ENCODE results near the gene SDK1.

Gene SDK1

DNA sequence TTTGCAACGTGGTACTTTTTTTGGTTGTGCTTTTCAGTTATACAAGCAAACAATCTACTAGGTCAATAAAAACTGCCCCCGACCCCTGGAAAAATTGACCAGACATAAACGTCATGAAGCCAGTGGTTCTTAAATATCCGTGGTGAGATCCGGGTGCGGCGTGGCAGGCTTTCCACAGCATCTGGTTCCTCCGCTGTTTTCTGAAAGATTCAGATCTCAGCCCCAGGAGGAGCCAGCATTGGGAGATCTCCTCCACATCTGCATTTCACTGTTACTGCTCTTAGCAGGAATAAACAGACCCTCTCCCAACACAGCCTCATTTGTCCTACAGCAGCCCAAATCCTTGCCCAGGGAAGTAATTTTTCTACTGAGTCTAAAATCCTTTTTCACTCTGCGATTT, 716.7 kb downstream of the SDK1 start:
- H3K4me1 Mint-ChIP-seq: no peaks in the 10 kb centered on the region
- ATAC-seq (no peak), DNase-seq (no peak)
- peaks cover 6% of the 10 kb centered on the region for H3K27me3 Mint-ChIP-seq
- no peak overlapping the region for H3K4me3 Mint-ChIP-seq
- peaks cover 3% of the 10 kb centered on the region for H3K36me3 Mint-ChIP-seq (ENCODE audit: low read depth)
- H3K9me3 Mint-ChIP-seq: peaks cover 9% of the 10 kb centered on the region
- H3K27ac Mint-ChIP-seq: no peak overlapping the region

DNA sequence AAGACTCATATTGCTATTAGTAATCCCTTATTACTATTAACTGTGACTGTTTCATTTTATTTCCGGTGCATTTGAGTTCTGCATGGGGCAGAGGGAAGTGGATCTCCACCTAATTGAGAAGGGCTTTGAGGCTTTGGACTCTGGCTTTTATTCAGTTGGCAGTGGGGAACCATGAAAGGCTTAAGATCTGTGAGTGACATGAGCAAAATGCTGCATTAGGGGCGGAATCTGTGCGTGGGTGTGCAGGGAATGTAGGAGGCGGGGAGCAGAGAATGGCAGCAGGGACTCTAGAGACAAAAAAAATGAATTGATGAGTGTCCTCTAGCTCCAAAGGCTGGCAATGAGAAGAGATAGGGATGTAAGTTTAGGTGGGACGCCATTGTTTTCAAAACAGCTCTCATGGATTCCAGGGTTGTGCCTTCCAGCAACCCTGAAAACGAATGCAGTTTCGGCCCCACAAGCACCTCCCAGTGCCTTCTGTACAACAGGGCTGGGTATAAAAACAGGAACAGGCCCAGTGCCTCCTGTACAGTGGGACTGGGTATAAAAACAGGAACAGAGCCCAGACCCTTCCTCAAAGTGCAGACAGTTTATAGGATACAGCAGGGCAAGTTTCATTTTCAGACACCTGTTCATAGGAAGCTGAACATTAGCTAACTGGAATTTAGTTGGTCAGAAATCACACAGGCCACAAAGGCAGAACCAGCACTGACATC, 717.7 kb downstream of the SDK1 start:
- H3K27me3 Mint-ChIP-seq: peaks cover 6% of the 10 kb centered on the region
- H3K4me3 Mint-ChIP-seq: no peak overlapping the region
- H3K27ac Mint-ChIP-seq: no peak overlapping the region
- peaks cover 9% of the 10 kb centered on the region for H3K9me3 Mint-ChIP-seq
- peaks cover 3% of the 10 kb centered on the region for H3K36me3 Mint-ChIP-seq (ENCODE audit: low read depth)
- H3K4me1 Mint-ChIP-seq: no peaks in the 10 kb centered on the region
- ATAC-seq (no peak), DNase-seq (no peak)

DNA sequence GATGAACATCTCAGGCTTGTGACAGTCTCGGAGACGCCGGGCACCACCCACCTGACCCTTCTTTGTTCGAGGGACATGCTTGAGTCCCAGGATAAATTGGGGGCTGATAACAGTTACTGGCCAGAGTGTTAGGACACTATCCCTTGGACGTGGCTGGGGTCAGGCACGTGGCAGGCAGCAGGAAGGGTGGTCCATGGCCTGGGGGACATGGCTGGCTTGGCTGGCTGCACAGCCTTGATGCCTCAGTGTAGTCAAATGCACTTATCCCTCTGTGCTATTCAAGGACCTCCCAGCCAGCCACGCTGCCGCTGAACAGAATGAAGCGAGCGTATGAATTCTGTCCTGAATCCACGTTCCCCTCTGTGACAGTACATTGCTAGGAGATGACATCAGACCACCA, 719.0 kb downstream of the SDK1 start:
- H3K36me3 Mint-ChIP-seq (ENCODE audit: low read depth): peaks cover 3% of the 10 kb centered on the region
- H3K4me3 Mint-ChIP-seq: no peak overlapping the region
- H3K4me1 Mint-ChIP-seq: no peaks in the 10 kb centered on the region
- H3K27ac Mint-ChIP-seq: no peak overlapping the region
- H3K9me3 Mint-ChIP-seq: peaks cover 9% of the 10 kb centered on the region
- H3K27me3 Mint-ChIP-seq: peaks cover 2% of the 10 kb centered on the region
- ATAC-seq: no peak
- DNase-seq: no peak

DNA sequence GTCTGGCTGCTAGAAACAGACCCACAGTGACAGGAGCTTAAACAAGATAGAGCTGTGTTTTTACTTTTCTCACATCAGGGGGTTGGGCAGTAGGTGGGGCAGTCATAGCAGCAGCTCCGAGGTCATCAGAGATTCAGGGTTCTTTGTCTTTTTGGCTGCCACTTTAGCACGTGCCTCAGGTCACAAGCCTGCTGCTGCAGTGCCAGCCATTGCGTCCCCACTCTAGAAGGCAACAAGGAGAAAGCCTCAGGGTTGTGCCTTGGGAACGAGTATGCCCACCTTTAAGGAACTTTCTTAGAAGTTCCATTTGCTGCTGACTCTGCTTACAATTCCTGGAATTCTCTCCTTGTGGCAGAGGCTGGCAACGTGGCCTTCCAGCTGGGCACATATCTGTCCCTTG, 720.4 kb downstream of the SDK1 start:
- H3K4me3 Mint-ChIP-seq: no peak overlapping the region

DNA sequence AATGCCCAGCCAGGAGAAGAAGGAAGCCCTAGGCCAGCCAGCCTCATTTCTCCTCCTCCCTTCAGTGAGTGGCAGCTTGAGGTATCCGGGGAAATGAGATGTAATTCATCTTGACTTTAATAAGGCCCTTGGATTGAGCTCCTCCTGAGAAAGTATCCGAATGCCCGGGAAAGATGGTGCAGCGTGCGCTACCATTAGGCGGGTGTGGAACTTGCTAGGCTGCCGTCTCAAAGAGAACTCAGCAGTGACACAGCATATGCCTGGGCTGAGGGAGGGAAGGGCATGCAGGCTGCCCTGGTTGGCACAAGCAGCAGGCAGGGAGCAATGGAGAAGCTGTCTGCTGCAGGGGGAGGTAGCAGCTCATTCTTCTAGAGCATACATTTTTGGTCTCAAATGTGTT, 721.2 kb downstream of the SDK1 start:
- Mint-ChIP-seq H3K27me3 (peaks cover 2% of the 10 kb centered on the region), H3K27ac (no peak overlapping the region), H3K36me3 (ENCODE audit: low read depth) (peaks cover 3% of the 10 kb centered on the region), H3K4me1 (no peaks in the 10 kb centered on the region), H3K9me3 (peaks cover 9% of the 10 kb centered on the region), H3K4me3 (no peak overlapping the region)
- DNase-seq (no peak), ATAC-seq (no peak)

More for the DNA sequence above, 720.4 kb downstream of the SDK1 start:
- DNase-seq (no peak), ATAC-seq (no peak)
- Mint-ChIP-seq H3K36me3 (ENCODE audit: low read depth) (peaks cover 3% of the 10 kb centered on the region), H3K9me3 (peaks cover 9% of the 10 kb centered on the region), H3K27ac (no peak overlapping the region), H3K27me3 (peaks cover 2% of the 10 kb centered on the region), H3K4me1 (no peaks in the 10 kb centered on the region)

DNA sequence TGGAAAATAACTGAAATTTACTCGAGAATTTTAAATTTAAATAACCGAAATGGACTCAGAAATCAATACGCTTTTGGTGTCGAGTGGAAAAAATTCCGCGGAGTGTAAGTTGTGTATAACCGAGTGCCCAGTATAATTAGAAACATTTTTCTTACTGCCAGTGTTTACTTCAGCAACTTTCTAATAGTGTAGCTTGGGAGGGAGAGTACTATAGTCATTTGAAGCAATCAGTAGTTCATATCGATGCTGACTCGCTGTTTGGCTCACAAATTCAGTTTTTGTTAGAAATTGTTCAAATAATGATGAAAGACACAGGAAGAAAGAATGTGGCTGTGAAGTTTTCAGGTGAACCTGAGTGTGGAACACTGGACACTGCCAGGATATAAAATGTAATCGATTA, 722.5 kb downstream of the SDK1 start:
- Mint-ChIP-seq H3K36me3 (ENCODE audit: low read depth) (peaks cover 3% of the 10 kb centered on the region), H3K4me3 (no peak overlapping the region), H3K27me3 (peaks cover 4% of the 10 kb centered on the region), H3K4me1 (no peaks in the 10 kb centered on the region), H3K9me3 (peaks cover 8% of the 10 kb centered on the region), H3K27ac (no peak overlapping the region)
- DNase-seq: no peak
- no peak for ATAC-seq

DNA sequence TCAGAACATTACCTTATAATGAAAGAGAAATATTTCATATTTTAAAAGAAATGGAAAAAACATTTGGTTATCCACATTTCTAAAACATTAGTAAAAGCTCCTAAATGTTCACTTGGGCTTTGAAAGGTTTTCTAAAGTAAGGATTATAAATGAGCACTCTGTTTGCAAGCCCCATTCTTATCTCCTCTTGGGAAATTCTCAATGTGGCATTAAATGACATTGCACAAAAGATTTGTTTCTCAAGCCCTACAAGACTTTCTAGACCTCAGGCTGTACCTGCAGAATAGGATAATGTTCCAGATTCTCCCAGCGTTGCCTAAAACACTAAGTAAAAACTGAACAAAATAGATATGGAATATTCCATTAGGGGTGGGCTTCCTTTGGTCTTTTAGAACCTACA, 723.1 kb downstream of the SDK1 start:
- Mint-ChIP-seq H3K27ac (no peak overlapping the region), H3K4me1 (no peaks in the 10 kb centered on the region), H3K36me3 (ENCODE audit: low read depth) (no peaks in the 10 kb centered on the region), H3K9me3 (peaks cover 2% of the 10 kb centered on the region), H3K4me3 (no peak overlapping the region), H3K27me3 (peaks cover 4% of the 10 kb centered on the region)
- ATAC-seq (no peak), DNase-seq (no peak)

DNA sequence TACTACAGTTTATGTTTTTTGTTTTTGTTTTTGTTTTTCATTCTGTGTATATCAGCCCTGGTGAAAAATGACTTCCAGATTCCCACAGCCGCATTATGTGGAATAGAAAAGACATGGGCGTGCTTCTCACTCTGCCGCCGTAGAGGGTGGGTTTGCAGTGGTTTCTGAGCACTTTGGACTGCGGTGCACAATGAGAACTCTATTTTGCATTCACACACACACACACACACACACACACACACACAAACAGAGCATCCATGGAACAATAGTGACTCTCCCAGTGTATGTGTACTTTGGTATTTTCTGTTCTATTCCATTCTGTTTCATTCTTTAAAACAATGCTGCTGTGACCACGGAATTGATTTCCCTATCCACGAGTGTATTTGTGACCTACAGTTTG, 723.8 kb downstream of the SDK1 start:
- Mint-ChIP-seq H3K9me3 (no peaks in the 10 kb centered on the region), H3K36me3 (ENCODE audit: low read depth) (no peaks in the 10 kb centered on the region), H3K4me3 (no peak overlapping the region), H3K27ac (no peak overlapping the region), H3K4me1 (no peaks in the 10 kb centered on the region), H3K27me3 (peaks cover 4% of the 10 kb centered on the region)
- ATAC-seq: no peak
- no peak for DNase-seq

DNA sequence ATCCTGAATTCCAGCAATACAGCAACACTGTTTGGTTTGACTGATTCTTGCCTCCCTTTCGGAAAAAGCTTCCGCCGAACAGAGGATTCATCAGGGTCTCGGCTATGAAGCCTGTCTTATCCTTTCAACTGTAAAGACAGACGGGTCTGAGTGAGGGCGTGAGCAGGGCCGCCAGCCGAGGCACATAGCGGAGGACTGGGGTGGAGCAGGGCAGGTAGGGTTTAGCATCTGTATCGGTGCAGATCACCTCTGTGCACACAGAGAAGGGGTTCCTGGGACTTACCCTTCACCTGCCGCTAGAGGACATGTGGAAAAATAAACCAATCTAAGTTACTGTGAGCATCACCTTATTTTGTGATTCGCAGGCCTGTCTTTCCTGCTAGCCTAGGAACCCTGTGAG, 724.2 kb downstream of the SDK1 start:
- no peak for DNase-seq
- no peak for ATAC-seq
- H3K9me3 Mint-ChIP-seq: no peaks in the 10 kb centered on the region
- H3K27ac Mint-ChIP-seq: no peak overlapping the region
- no peaks in the 10 kb centered on the region for H3K36me3 Mint-ChIP-seq (ENCODE audit: low read depth)
- H3K27me3 Mint-ChIP-seq: peaks cover 4% of the 10 kb centered on the region
- H3K4me1 Mint-ChIP-seq: no peaks in the 10 kb centered on the region
- no peak overlapping the region for H3K4me3 Mint-ChIP-seq

DNA sequence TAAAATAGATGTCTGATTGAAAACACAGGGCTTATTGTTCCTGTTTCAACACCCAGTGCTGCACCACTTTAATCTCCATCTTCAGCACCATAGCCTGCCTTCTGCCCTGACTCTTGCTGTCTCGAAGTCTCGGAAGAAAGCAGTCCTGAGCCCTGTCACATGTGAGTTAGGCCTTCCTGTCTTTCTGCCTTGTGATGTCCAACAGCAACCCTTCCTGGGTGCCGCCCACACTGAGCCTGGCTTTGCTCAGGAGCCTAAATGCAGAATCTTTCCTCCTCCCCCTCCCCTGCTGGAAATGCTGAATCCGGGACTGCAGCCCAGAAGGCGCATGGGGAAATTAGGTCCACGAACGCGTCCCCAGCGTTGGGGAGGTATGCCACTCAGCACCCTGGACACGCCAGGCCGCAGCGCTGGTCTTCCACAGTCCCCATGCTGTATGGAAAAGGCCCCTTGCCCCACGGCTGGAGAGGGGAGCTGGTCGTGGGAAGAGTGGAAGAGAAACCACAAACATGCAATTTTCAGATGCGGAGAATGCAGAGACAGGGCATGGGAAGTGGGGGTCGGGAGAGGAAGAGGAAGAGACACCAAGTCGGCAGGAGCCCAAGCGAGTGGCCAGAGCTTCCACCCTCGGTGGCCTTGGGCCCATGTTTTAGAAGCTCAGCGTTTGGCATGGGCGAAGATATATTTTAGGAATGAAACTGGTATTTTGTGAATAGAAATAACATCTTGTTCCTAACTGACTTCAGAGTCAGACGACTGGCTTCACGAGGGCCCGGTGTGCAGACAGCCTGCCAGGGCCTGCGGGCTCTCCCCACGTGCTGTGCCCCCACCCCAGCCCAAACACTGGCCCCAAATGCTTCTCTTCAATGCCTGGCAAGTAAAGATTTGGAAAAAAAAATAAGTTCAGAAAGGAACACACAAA, 724.9 kb downstream of the SDK1 start:
- no peak for DNase-seq
- H3K9me3 Mint-ChIP-seq: no peaks in the 10 kb centered on the region
- H3K36me3 Mint-ChIP-seq (ENCODE audit: low read depth): no peaks in the 10 kb centered on the region
- peaks cover 4% of the 10 kb centered on the region for H3K27me3 Mint-ChIP-seq
- H3K27ac Mint-ChIP-seq: no peak overlapping the region
- H3K4me1 Mint-ChIP-seq: no peaks in the 10 kb centered on the region
- ATAC-seq: no peak
- no peak overlapping the region for H3K4me3 Mint-ChIP-seq

DNA sequence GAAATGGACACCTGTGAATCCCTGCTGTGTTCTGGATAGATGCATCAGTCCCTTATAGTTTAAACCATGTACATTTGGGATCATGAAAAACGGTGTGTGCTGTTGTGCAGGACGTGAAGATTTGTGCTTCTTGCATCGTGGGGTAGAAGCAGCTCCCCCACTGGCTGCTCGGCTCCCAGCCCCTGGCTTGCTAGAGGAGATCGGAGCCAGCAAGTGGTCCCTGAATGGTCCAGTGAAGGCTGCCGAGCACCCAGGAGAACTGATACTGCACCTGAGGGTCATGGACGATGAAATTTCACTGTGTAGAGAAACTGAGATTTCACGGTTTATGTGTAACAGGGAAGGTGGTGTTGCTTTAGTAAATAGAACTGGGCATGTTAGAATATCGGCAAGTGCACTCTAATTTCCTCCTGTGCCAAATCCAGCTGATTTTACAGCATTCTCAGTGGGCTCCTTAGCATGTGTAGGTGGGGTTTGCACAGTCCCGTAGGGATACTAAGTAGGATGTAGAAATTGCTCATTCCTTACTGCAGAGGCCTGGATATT, 726.0 kb downstream of the SDK1 start:
- H3K4me3 Mint-ChIP-seq: no peak overlapping the region
- H3K27ac Mint-ChIP-seq: no peak overlapping the region
- no peaks in the 10 kb centered on the region for H3K9me3 Mint-ChIP-seq
- DNase-seq: no peak
- no peak for ATAC-seq
- no peaks in the 10 kb centered on the region for H3K4me1 Mint-ChIP-seq
- H3K36me3 Mint-ChIP-seq (ENCODE audit: low read depth): no peaks in the 10 kb centered on the region
- peaks cover 4% of the 10 kb centered on the region for H3K27me3 Mint-ChIP-seq

DNA sequence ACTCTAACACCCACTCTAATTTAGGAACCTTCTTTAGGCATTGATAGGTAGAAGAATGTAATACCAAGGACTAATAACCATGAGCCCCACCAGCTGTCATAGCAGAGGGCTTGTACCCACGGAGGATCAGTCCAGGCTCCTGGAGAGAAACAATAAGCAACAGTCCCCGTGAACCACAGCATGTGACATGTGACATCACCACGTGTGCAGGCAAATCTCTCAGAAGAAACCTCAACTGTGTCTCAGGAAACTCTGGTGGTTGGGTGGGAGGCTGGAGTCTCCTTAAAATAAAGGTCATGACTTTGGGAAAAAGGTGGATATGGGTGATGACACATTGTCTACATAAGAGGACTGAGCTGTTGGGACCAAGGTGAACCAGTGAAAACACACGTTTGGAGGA, 727.2 kb downstream of the SDK1 start:
- Mint-ChIP-seq H3K9me3 (no peaks in the 10 kb centered on the region), H3K4me3 (no peak overlapping the region), H3K4me1 (no peaks in the 10 kb centered on the region), H3K27me3 (peaks cover 4% of the 10 kb centered on the region), H3K36me3 (ENCODE audit: low read depth) (no peaks in the 10 kb centered on the region), H3K27ac (no peak overlapping the region)
- DNase-seq: no peak
- ATAC-seq: no peak

DNA sequence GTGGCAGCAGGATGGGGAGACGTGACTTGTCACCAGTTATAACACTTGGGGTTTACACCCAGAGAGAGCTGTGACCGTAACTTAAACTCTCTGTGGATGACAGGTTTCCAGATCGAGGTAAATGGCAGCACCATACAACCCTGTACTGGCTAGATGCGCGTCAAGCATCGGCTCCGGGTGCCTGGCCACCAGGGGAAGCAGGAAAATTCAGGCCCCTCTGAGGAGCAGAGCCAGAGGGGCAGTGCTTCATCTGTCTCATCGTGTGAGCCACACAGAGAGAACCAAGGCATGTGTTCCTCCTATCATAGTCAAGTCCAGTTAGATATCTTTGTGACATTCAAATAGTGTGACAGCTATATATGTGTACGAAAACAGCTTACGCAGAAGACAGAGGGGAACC, 728.9 kb downstream of the SDK1 start:
- Mint-ChIP-seq H3K4me3 (no peak overlapping the region), H3K9me3 (no peaks in the 10 kb centered on the region), H3K27ac (no peak overlapping the region), H3K27me3 (peaks cover 9% of the 10 kb centered on the region), H3K4me1 (no peaks in the 10 kb centered on the region), H3K36me3 (ENCODE audit: low read depth) (no peaks in the 10 kb centered on the region)
- DNase-seq (no peak), ATAC-seq (no peak)

DNA sequence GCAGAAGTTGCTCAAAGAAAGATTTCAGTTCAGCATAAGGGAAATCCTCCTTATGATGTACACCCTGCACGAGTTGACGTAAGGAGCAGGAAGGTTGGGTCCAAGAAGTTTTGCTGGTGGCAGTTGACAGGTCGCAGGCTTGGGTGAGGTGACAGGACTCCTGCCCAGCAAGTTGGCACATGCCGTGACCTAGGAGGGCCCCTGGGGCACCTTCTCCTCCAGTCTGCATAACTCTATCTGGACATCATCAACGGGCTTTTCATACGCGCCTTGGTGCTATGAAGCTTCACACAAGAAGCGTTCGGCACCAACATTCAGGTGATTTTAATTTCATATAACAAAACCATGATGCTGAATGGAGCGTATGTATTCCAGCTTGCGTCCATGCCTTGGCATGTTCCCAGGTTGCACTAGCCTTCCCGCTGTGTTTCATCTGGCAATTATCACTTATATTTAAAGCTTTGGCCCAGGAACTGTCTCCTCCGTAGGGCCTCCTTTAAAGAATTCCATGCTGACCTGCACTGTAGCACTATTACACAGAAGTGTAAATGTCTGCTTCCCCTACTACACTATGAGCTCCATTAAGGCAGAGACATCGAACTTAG, 729.4 kb downstream of the SDK1 start:
- no peak for ATAC-seq
- Mint-ChIP-seq H3K36me3 (ENCODE audit: low read depth) (no peaks in the 10 kb centered on the region), H3K4me3 (no peak overlapping the region), H3K27ac (no peak overlapping the region), H3K9me3 (no peaks in the 10 kb centered on the region), H3K27me3 (peaks cover 9% of the 10 kb centered on the region), H3K4me1 (no peaks in the 10 kb centered on the region)
- DNase-seq: no peak

DNA sequence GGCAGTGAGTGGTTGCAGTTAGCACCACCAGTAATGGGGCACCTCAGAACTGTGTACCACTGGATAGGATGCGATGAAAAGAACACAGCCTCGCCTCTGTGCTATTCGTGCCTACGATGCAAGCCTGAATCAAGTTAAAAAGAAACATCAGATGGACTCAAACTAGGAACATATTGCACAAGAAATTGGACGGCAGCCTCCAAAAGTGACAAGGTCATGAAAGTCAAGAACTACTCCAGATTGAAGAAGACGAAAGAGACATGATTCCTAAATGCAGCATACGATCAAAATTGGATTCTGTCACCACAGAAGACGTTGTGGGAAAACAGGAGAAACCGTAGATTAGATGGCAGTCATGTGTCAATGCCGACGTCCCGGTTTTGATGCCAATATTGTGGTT, 732.9 kb downstream of the SDK1 start:
- Mint-ChIP-seq H3K27me3 (peaks cover 5% of the 10 kb centered on the region), H3K27ac (no peak overlapping the region), H3K4me1 (no peaks in the 10 kb centered on the region), H3K36me3 (ENCODE audit: low read depth) (no peaks in the 10 kb centered on the region), H3K4me3 (no peak overlapping the region), H3K9me3 (no peaks in the 10 kb centered on the region)
- ATAC-seq (no peak), DNase-seq (no peak)
